NCI-H2107 (cell line): Measurements from ENCODE around the gene IER5.

Experiments used
- DNase-seq: peaks from one replicate; lab custom pipeline; 2025; lab: John Stamatoyannopoulos, UW

IER5 gene

GRCh38 chr1:181099152-181100014, 10.9 kb downstream of the IER5 start:
- no peak for DNase-seq

- no peak for DNase-seq
Observed at GRCh38 chr1:181100015-181100905, 11.8 kb downstream of the IER5 start.

GRCh38 chr1:181100934-181101333, 12.4 kb downstream of the IER5 start:
- DNase-seq, result no peak

GRCh38 chr1:181101581-181102226, 13.2 kb downstream of the IER5 start:
- DNase-seq, result peak; percentile 81

GRCh38 chr1:181102841-181103240, 14.3 kb downstream of the IER5 start:
- DNase-seq, result no peak

- DNase-seq, result no peak
Observed at GRCh38 chr1:181103399-181103798, 14.9 kb downstream of the IER5 start.

GRCh38 chr1:181104042-181104789, 15.7 kb downstream of the IER5 start:
- DNase-seq, result peak; percentile 42

- no peak for DNase-seq
Observed at GRCh38 chr1:181104790-181105133, 16.3 kb downstream of the IER5 start.

GRCh38 chr1:181105134-181106021, 16.9 kb downstream of the IER5 start:
- peak; percentile 95 for DNase-seq

GRCh38 chr1:181106022-181106312, 17.5 kb downstream of the IER5 start:
- DNase-seq, result no peak

- DNase-seq, result no peak
Observed at GRCh38 chr1:181106479-181106878, 18.0 kb downstream of the IER5 start.

GRCh38 chr1:181107711-181108110, 19.2 kb downstream of the IER5 start:
- DNase-seq, result no peak

GRCh38 chr1:181108304-181108867, 19.9 kb downstream of the IER5 start:
- no peak for DNase-seq

- DNase-seq, result no peak
Observed at GRCh38 chr1:181110013-181110412, 21.5 kb downstream of the IER5 start.

GRCh38 chr1:181111559-181111958, 23.1 kb downstream of the IER5 start:
- DNase-seq, result no peak

- no peak for DNase-seq
Observed at GRCh38 chr1:181112071-181112929, 23.8 kb downstream of the IER5 start.

GRCh38 chr1:181113059-181113641, 24.6 kb downstream of the IER5 start:
- DNase-seq, result no peak

- no peak for DNase-seq
Observed at GRCh38 chr1:181114574-181115367, 26.3 kb downstream of the IER5 start.

- DNase-seq, result no peak
Observed at GRCh38 chr1:181115368-181115684, 26.8 kb downstream of the IER5 start.
